Measurements from ENCODE around the gene RASSF5. TPM values are rescaled to one million over a fixed set of nuclear protein-coding genes. Genes with fewer than 3 reads are reported as not detected.

Gene RASSF5
- total RNA-seq, 1 experiment from 2014 or later = 12.4 TPM

DNA sequence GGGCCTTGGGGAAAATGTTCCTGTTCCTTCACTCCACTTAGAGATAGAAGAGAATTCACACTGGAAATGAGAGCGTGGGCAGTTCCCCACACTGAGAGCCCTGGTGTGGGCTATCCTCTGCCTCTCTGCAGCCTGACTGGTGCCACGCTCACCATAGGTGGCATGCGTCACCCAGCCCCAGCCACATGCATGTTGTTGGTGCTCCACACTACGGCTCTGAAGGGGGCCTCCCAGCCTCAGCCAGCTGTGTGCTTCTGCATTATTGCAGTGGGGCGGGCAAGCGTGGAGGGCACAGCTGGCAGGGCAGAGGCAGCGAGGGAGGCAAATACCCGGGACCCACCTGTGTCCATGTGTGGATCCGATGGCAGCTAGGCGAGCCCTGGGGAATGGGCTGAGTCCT lies 14.7 kb upstream of the RASSF5 start:
- no peaks in the 10 kb centered on the region; the same call in 1 of the 2 replicates for H3F3A ChIP-seq (ENCODE audit: insufficient read depth, low read depth)
- ChIA-PET POLR2A (ENCODE audit: unreplicated experiment) (no interaction called here), CTCF (no interaction called here)
- DNase-seq = no peak
- BruUV-seq (replicated peaks) = no TSS peak
- H2AFZ ChIP-seq = no peak overlapping the region
- no peaks in the 10 kb centered on the region for H3K9me3 ChIP-seq (ENCODE audit: insufficient read depth, low read depth)
- H3K27ac ChIP-seq = no peak overlapping the region
- TF ChIP-seq EZH2 (IDR thresholded peaks at IDR 0.05; ENCODE audit: low read depth) = no peak
- TF ChIP-seq, protein P1, sequence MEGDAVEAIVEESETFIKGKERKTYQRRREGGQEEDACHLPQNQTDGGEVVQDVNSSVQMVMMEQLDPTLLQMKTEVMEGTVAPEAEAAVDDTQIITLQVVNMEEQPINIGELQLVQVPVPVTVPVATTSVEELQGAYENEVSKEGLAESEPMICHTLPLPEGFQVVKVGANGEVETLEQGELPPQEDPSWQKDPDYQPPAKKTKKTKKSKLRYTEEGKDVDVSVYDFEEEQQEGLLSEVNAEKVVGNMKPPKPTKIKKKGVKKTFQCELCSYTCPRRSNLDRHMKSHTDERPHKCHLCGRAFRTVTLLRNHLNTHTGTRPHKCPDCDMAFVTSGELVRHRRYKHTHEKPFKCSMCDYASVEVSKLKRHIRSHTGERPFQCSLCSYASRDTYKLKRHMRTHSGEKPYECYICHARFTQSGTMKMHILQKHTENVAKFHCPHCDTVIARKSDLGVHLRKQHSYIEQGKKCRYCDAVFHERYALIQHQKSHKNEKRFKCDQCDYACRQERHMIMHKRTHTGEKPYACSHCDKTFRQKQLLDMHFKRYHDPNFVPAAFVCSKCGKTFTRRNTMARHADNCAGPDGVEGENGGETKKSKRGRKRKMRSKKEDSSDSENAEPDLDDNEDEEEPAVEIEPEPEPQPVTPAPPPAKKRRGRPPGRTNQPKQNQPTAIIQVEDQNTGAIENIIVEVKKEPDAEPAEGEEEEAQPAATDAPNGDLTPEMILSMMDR (conservative IDR thresholded peaks at IDR 0.05) = no peak
- no peak overlapping the region for H3K4me2 ChIP-seq
- H4K20me1 ChIP-seq (ENCODE audit: insufficient read depth) = no peaks in the 10 kb centered on the region
- no peaks in the 10 kb centered on the region for H3K4me1 ChIP-seq (replicated peaks; ENCODE audit: insufficient read depth)
- no peaks in the 10 kb centered on the region for H3K27me3 ChIP-seq (ENCODE audit: insufficient read depth, low read depth)
- intact Hi-C loops (cut with micrococcal nuclease; ENCODE audit: unreplicated experiment) = loop anchor here (5.0 kb wide), 2 partner anchors 420 to 490 kb away; no protein-coding TSS in a partner anchor
- H3K4me3 ChIP-seq = no peak overlapping the region
- no peaks in the 10 kb centered on the region for H3K9me2 ChIP-seq (ENCODE audit: insufficient read depth)
- H3K79me2 ChIP-seq (ENCODE audit: low read depth) = no peaks in the 10 kb centered on the region
- H3K36me3 ChIP-seq (ENCODE audit: low read depth) = no peaks in the 10 kb centered on the region

DNA sequence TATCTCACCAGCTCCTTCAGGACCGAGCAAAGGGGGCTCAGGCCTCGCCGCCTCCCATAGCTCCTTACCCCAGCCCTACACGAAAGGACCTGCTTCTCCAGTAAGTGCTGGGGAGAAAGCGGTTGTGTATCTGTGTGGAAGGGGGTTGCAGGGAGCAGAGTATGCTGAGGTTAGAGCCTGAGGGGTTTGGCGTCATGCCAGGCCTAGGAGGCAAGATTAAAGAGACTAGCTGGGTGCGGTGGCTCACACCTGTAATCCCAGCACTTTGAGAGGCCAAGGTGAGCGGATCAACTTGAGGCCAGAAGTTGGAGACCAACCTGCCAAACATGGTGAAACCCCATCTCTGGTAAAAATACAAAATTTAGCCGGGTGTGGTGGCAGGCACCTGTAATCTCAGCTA lies 14.1 kb upstream of the RASSF5 start:
- Histone ChIP-seq H3K27me3 (ENCODE audit: insufficient read depth, low read depth) (no peaks in the 10 kb centered on the region), H3K79me2 (ENCODE audit: low read depth) (no peaks in the 10 kb centered on the region), H3K4me2 (no peak overlapping the region), H4K20me1 (ENCODE audit: insufficient read depth) (no peaks in the 10 kb centered on the region), H2AFZ (no peak overlapping the region), H3K36me3 (ENCODE audit: low read depth) (no peaks in the 10 kb centered on the region), H3K4me1 (replicated peaks; ENCODE audit: insufficient read depth) (peaks cover 2% of the 10 kb centered on the region), H3K4me3 (no peak overlapping the region), H3F3A (ENCODE audit: insufficient read depth, low read depth) (peaks cover 2% of the 10 kb centered on the region), H3K9me3 (ENCODE audit: insufficient read depth, low read depth) (no peaks in the 10 kb centered on the region), H3K9me2 (ENCODE audit: insufficient read depth) (no peaks in the 10 kb centered on the region), H3K27ac (no peak overlapping the region)
- CTCF ChIA-PET = no interaction called here
- DNase-seq = no peak
- BruUV-seq (replicated peaks) = no TSS peak
- intact Hi-C loops (cut with micrococcal nuclease; ENCODE audit: unreplicated experiment) = loop anchor here (5.0 kb wide), 2 partner anchors 419 to 489 kb away; no protein-coding TSS in a partner anchor
- TF ChIP-seq EZH2 (IDR thresholded peaks at IDR 0.05; ENCODE audit: low read depth) = no peak
- TF ChIP-seq, protein P1 (conservative IDR thresholded peaks at IDR 0.05) = no peak
- POLR2A ChIA-PET (ENCODE audit: unreplicated experiment) = no interaction called here

DNA sequence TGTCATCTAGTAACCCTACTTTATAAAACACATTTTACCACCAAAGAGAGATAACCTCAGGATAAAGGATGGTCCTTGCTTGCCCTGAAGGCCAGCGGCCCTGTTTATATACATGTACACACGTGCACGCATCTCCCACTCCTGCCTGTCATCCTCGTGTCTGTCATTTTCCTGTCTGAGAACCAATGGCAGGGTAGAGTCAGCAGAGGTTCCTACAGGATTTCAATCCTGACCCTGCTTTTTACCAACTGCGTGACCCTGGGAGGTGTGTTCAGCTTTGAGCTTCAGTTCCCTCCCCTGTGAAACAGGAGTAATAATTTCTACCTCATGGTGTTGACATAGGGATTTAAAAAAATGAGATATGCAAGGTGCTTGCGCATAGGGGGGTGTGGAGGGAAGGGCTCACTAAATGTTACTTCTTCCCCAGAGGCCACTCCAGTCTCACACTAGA lies 12.3 kb upstream of the RASSF5 start:
- intact Hi-C loops (cut with micrococcal nuclease; ENCODE audit: unreplicated experiment) = no loop called here
- no peaks in the 10 kb centered on the region for H4K20me1 ChIP-seq (ENCODE audit: insufficient read depth)

More for the DNA sequence above, 12.3 kb upstream of the RASSF5 start:
- Histone ChIP-seq H3K4me1 (replicated peaks; ENCODE audit: insufficient read depth) (peaks cover 13% of the 10 kb centered on the region), H3F3A (ENCODE audit: insufficient read depth, low read depth) (peaks cover 8% of the 10 kb centered on the region), H3K36me3 (ENCODE audit: low read depth) (no peaks in the 10 kb centered on the region), H3K4me2 (no peak overlapping the region), H3K4me3 (no peak overlapping the region), H2AFZ (no peak overlapping the region), H3K79me2 (ENCODE audit: low read depth) (no peaks in the 10 kb centered on the region), H3K27ac (no peak overlapping the region), H3K27me3 (ENCODE audit: insufficient read depth, low read depth) (no peaks in the 10 kb centered on the region), H3K9me2 (ENCODE audit: insufficient read depth) (no peaks in the 10 kb centered on the region), H3K9me3 (ENCODE audit: insufficient read depth, low read depth) (no peaks in the 10 kb centered on the region)
- BruUV-seq (replicated peaks) = no TSS peak
- no peak for DNase-seq
- no peak for TF ChIP-seq EZH2 (IDR thresholded peaks at IDR 0.05; ENCODE audit: low read depth)
- TF ChIP-seq, protein P1 (conservative IDR thresholded peaks at IDR 0.05) = no peak
- POLR2A ChIA-PET (ENCODE audit: unreplicated experiment) = no interaction called here
- CTCF ChIA-PET = interaction anchor here (0.6 to 0.9 kb wide), 2 partner anchors 21 to 84 kb away, joined by 3 to 6 read pairs; no protein-coding TSS in a partner anchor

Data from PC-9 (cell line).